SK-N-SH treated with all-trans-retinoic acid at 6 μM for 48 hours (cell line): ENCODE data around the gene STXBP1.
A peak's percentile ranks its signal among the peaks of the same experiment; 100 is the strongest.

Experiments
- ARNTL ChIP-seq: fragments of 450-650 bp; formaldehyde crosslinking; IDR thresholded peaks from 2 replicates; pipeline ENCODE4 v1.5.0; 2020; ENCODE audit warnings: low read depth, mild to moderate bottlenecking, moderate library complexity, borderline replicate concordance
- BACH2 ChIP-seq: fragments of 250-450 bp; sonication (Bioruptor Pico); IDR thresholded peaks from 2 replicates; pipeline ENCODE4 v1.9.0; 2021; ENCODE audit warnings: mild to moderate bottlenecking, borderline replicate concordance
- ISL1 ChIP-seq: fragments of 250-450 bp; sonication (Bioruptor Pico); IDR thresholded peaks from 2 replicates; pipeline ENCODE4 v2.1.2; 2022; ENCODE audit warnings: mild to moderate bottlenecking, moderate library complexity
- RARB ChIP-seq: fragments of 250-450 bp; sonication (Bioruptor Pico); IDR thresholded peaks from 2 replicates; pipeline ENCODE4 v1.8.0; 2021; ENCODE audit warnings: mild to moderate bottlenecking, moderate library complexity
- SNAI2 ChIP-seq: fragments of 250-450 bp; sonication (Bioruptor Pico); IDR thresholded peaks from 2 replicates; pipeline ENCODE4 v1.5.0; 2020; ENCODE audit warnings: mild to moderate bottlenecking, moderate library complexity
- ZC3H10 ChIP-seq: fragments of 250-450 bp; sonication (Bioruptor Pico); IDR thresholded peaks from 2 replicates; pipeline ENCODE4 v1.5.1; 2021; ENCODE audit warnings: mild to moderate bottlenecking, moderate library complexity
- ZFP3 ChIP-seq: fragments of 250-450 bp; sonication (Bioruptor Pico); IDR thresholded peaks from 2 replicates; pipeline ENCODE4 v1.5.0; 2020; ENCODE audit warnings: mild to moderate bottlenecking, moderate library complexity
- ZFP30 ChIP-seq: fragments of 450-650 bp; formaldehyde crosslinking; IDR thresholded peaks from 2 replicates; pipeline ENCODE4 v1.5.0; 2022; ENCODE audit warnings: mild to moderate bottlenecking, moderate library complexity
- ZNF565 ChIP-seq: fragments of 450-650 bp; formaldehyde crosslinking; conservative IDR thresholded peaks from 2 replicates; pipeline ENCODE4 v1.5.0; 2020; ENCODE audit warnings: low read depth, mild to moderate bottlenecking, moderate library complexity
- ZNF70 ChIP-seq: fragments of 450-650 bp; formaldehyde crosslinking; IDR thresholded peaks from 2 replicates; pipeline ENCODE4 v1.5.0; 2020; ENCODE audit warnings: mild to moderate bottlenecking, moderate library complexity
- TF ChIP-seq, protein P1 (sequence below): fragments of 250-450 bp; sonication (Bioruptor Pico); IDR thresholded peaks from 2 replicates; pipeline ENCODE4 v1.5.1; 2021; ENCODE audit warnings: mild to moderate bottlenecking, moderate library complexity
- TF ChIP-seq, protein P2 (sequence below): fragments of 250-450 bp; sonication (Bioruptor Pico); IDR thresholded peaks from 2 replicates; pipeline ENCODE4 v1.8.0; 2020; ENCODE audit warnings: mild to moderate bottlenecking, moderate library complexity, borderline replicate concordance
- TF ChIP-seq, protein P3 (sequence below): fragments of 250-450 bp; sonication (Bioruptor Pico); IDR thresholded peaks from 2 replicates; pipeline ENCODE4 v1.5.1; 2020; ENCODE audit warnings: low read depth, mild to moderate bottlenecking, moderate library complexity

DNA sequence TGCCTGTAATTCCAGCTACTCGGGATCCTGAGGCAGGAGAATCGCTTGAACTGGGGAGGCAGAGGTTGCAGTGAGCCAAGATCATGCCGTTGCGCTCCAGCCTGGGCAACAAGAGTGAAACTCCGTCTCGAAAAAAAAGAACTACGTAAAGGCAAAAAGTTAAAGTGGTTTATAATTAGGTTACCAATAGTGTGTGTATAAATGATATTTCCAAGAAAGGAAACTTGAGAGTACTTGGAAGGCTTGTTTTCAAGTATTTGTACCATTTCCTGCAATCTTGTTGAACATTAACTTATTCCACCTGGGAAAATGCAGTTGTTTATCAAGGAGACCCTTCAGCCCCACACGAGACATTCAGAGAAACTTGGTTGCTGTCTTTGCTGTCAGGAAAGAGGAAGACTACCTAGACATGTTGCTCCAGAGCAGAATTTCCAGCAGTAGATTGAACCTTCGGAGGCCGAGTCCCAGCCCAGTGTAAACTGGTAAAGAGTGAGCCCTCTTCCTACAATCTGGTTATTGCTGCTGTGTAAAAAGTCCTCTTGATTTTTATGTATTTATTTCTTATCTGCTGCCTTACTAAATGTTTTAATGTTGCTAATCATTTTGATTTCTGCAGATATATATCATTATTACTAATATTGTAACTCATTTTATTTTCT is 30.1 kb downstream of the STXBP1 start:
- no peak for TF ChIP-seq ZNF565 (CRISPR knock-in tag)
- no peak for TF ChIP-seq RARB
- TF ChIP-seq ZC3H10 (CRISPR knock-in tag): no peak
- TF ChIP-seq, protein P1, sequence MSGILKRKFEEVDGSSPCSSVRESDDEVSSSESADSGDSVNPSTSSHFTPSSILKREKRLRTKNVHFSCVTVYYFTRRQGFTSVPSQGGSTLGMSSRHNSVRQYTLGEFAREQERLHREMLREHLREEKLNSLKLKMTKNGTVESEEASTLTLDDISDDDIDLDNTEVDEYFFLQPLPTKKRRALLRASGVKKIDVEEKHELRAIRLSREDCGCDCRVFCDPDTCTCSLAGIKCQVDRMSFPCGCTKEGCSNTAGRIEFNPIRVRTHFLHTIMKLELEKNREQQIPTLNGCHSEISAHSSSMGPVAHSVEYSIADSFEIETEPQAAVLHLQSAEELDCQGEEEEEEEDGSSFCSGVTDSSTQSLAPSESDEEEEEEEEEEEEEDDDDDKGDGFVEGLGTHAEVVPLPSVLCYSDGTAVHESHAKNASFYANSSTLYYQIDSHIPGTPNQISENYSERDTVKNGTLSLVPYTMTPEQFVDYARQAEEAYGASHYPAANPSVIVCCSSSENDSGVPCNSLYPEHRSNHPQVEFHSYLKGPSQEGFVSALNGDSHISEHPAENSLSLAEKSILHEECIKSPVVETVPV (CRISPR knock-in tag): no peak
- TF ChIP-seq ISL1 (CRISPR knock-in tag): peak; percentile 61
- no peak for TF ChIP-seq BACH2 (CRISPR knock-in tag)
- TF ChIP-seq, protein P2, sequence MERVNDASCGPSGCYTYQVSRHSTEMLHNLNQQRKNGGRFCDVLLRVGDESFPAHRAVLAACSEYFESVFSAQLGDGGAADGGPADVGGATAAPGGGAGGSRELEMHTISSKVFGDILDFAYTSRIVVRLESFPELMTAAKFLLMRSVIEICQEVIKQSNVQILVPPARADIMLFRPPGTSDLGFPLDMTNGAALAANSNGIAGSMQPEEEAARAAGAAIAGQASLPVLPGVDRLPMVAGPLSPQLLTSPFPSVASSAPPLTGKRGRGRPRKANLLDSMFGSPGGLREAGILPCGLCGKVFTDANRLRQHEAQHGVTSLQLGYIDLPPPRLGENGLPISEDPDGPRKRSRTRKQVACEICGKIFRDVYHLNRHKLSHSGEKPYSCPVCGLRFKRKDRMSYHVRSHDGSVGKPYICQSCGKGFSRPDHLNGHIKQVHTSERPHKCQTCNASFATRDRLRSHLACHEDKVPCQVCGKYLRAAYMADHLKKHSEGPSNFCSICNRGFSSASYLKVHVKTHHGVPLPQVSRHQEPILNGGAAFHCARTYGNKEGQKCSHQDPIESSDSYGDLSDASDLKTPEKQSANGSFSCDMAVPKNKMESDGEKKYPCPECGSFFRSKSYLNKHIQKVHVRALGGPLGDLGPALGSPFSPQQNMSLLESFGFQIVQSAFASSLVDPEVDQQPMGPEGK (CRISPR knock-in tag): no peak
- TF ChIP-seq ZFP30 (CRISPR knock-in tag): no peak
- TF ChIP-seq ZNF70 (CRISPR knock-in tag): no peak
- TF ChIP-seq ZFP3 (CRISPR knock-in tag): no peak
- no peak for TF ChIP-seq ARNTL (CRISPR knock-in tag)
- TF ChIP-seq SNAI2: no peak
- TF ChIP-seq, protein P3, sequence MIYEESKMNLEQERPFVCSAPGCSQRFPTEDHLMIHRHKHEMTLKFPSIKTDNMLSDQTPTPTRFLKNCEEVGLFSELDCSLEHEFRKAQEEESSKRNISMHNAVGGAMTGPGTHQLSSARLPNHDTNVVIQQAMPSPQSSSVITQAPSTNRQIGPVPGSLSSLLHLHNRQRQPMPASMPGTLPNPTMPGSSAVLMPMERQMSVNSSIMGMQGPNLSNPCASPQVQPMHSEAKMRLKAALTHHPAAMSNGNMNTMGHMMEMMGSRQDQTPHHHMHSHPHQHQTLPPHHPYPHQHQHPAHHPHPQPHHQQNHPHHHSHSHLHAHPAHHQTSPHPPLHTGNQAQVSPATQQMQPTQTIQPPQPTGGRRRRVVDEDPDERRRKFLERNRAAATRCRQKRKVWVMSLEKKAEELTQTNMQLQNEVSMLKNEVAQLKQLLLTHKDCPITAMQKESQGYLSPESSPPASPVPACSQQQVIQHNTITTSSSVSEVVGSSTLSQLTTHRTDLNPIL (CRISPR knock-in tag): no peak
